Omental fat pad (tissue), 4 donors: ENCODE measurements around the gene UBA1. TPM values are rescaled to one million over a fixed set of nuclear protein-coding genes. Genes with fewer than 3 reads are reported as not detected.

Source experiments
- ATAC-seq: fragments of 150-250 bp; one replicate; pipeline ENCODE4 v1.9.1; 2016; ENCODE audit warnings: mild to moderate bottlenecking, moderate library complexity; ENCODE audit not compliant: low FRiP score
- DNase-seq: peaks from one replicate; pipeline ENCODE4 v3.0.0-alpha.2; 2019; ENCODE audit warnings: low spot score
- total RNA-seq, 4 donors: library from RNA; depleted of rRNA; stranded (reverse); fragments of >200 nt; gene quantifications; one replicate each; pipeline ENCODE4 v1.1.0, GENCODE V29; 2016
- TF ChIP-seq, protein P1 (sequence below), 3 donors: fragments of 450-650 bp; IDR thresholded peaks; one replicate each; pipeline ENCODE4 v1.5.1; 2016 to 2017; ENCODE audit warnings: antibody characterized with exemption in 3 of 3, mild to moderate bottlenecking in 3 of 3, moderate library complexity in 2 of 3

The UBA1 gene
- total RNA-seq, 4 donors from 2014 or later: 132 to 158 (median 148) TPM

DNA sequence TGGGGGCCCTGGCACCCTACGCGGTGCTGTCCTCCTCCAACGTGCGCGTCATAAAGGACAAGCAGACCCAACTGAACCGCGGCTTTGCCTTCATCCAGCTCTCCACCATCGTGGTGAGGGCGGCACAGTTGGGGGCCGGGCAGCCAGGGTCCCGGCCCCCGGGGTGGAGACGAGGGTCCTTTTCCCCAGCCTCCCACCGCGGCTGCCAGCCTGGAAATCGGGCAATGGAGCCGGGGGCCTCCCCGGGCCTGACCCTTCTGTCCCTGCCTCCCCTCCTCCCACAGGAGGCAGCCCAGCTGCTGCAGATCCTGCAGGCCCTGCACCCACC is 13.7 kb upstream of the UBA1 start:
- ATAC-seq (no peak), DNase-seq (no peak)
- TF ChIP-seq, protein P1, sequence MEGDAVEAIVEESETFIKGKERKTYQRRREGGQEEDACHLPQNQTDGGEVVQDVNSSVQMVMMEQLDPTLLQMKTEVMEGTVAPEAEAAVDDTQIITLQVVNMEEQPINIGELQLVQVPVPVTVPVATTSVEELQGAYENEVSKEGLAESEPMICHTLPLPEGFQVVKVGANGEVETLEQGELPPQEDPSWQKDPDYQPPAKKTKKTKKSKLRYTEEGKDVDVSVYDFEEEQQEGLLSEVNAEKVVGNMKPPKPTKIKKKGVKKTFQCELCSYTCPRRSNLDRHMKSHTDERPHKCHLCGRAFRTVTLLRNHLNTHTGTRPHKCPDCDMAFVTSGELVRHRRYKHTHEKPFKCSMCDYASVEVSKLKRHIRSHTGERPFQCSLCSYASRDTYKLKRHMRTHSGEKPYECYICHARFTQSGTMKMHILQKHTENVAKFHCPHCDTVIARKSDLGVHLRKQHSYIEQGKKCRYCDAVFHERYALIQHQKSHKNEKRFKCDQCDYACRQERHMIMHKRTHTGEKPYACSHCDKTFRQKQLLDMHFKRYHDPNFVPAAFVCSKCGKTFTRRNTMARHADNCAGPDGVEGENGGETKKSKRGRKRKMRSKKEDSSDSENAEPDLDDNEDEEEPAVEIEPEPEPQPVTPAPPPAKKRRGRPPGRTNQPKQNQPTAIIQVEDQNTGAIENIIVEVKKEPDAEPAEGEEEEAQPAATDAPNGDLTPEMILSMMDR (IDR thresholded peaks at IDR 0.05): no peak

DNA sequence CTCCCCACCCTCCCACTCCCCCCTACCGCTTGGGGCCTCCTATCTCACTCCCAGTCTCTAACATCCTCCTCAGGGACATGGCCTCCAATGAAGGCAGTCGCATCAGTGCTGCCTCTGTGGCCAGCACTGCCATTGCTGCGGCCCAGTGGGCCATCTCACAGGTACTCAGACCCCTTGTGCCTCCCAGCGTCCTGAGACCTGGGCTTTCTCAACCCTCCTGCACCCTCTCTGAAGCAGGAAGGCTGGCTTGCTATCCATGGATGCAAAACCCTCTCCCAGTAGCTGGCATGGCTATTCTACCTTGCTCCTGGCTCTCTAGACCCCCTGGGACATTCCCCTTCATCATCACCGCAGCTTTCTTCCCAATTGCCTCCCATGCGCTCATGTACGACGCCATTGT is 13.3 kb upstream of the UBA1 start:
- no peak for ATAC-seq
- TF ChIP-seq, protein P1 (IDR thresholded peaks at IDR 0.05): no peak
- no peak for DNase-seq

DNA sequence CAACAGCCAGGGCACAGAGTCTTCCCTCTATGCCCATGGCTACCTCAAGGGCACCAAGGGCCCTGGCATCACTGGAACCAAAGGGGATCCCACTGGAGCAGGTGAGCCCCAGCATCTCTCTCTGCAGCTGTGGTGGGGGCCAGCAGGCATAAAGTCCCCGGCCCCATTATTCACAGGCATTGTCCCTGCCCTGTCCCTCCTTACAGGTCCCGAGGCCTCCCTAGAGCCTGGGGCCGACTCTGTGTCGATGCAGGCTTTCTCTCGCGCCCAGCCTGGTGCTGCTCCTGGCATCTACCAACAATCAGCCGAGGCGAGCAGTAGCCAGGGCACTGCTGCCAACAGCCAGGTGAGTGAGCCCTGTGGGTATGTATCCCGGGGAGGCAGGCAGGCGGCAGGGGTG is 12.3 kb upstream of the UBA1 start:
- DNase-seq: no peak
- ATAC-seq: no peak
- TF ChIP-seq, protein P1 (IDR thresholded peaks at IDR 0.05): no peak

DNA sequence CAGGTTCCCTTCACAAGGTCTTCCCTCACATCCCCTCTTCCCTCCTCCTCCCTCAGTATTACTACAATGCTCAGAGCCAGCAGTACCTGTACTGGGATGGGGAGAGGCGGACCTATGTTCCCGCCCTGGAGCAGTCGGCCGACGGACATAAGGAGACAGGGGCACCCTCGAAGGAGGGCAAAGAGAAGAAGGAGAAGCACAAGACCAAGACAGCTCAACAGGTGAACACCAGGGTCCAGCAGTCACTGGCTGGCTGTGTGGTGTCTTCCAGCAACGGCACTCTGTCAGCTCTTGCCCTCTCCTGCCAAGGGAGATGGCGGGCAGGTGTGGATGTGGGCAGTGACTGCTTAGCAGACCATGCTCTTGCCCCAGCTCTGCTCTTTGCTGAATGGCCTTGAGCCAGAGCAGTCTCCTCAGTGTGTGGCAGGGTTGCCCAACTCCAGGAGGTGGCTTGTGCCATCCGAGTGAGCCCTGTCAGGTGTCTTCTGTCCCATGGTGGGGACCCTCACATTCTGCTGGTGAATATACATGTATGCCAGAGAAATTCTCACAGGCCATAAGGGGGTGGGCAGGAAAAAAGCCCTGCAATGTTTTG is 11.4 kb upstream of the UBA1 start:
- no peak for ATAC-seq
- no peak for DNase-seq
- TF ChIP-seq, protein P1 (IDR thresholded peaks at IDR 0.05): no peak

DNA sequence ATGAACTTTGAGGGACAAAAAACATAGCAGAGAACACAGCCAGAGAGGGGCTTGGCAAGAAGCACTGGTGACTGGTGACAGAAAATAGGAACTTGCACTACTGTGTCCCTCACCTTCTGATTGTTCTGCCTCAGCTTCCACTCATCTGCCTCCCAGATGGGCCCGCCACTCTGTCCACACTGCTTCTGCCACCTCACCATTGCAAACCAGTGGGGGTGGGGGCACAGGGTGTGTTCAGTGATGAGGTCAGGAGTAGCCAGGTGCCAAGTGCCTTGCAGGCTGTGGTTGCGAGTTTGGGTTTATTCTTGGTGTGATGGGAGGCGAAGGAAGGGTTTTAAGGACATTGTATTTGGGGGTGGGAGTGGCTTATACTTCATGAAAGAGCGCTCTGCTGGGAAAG is 9.1 kb upstream of the UBA1 start:
- TF ChIP-seq, protein P1 (IDR thresholded peaks at IDR 0.05): no peak
- DNase-seq (no peak), ATAC-seq (no peak)

DNA sequence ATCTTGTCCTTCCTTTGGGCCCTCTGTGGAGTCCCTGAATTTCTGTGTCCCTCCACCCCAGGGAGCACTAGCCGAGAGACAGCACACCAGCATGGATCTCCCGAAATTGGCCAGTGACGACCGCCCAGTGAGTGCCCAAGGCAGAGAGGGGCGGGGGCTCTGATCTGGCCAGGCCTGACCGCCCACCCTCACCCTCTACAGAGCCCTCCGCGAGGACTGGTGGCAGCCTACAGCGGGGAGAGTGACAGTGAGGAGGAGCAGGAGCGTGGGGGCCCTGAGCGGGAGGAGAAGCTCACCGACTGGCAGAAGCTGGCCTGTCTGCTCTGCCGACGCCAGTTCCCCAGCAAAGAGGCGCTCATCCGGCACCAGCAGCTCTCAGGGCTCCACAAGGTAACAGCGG is 8.4 kb upstream of the UBA1 start:
- TF ChIP-seq, protein P1 (IDR thresholded peaks at IDR 0.05): no peak
- DNase-seq: no peak
- ATAC-seq: no peak

DNA sequence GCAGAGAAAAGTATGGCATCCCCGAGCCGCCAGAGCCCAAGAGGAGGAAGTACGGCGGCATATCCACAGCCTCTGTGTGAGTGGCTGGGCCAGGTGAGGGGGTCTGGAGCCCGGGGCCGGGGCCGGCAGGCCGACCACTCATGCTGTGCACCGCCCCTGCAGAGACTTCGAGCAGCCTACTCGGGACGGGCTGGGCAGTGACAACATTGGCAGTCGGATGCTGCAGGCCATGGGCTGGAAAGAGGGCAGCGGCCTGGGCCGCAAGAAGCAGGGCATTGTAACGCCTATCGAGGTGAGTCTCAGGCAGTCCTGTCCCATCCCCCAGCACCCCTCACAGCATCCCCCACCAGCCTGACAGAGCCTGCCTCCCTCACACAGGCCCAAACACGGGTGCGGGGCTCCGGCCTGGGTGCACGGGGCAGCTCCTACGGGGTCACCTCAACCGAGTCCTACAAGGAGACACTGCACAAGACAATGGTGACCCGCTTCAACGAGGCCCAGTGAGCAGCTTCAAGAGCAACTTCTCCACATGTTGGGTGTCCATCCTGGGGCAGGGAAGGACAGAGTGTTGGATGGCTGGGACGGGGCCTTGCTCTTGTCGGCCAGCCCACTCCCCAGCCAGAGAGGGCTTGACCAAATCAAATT is 7.4 kb upstream of the UBA1 start:
- TF ChIP-seq, protein P1 (IDR thresholded peaks at IDR 0.05): no peak
- ATAC-seq: no peak
- no peak for DNase-seq
